NCI-H226 (cell line): ENCODE measurements around the gene ITGB8.

Source experiments
- DNase-seq: peaks from one replicate; pipeline ENCODE4 v3.0.0-alpha.2; 2015

The ITGB8 gene

DNA sequence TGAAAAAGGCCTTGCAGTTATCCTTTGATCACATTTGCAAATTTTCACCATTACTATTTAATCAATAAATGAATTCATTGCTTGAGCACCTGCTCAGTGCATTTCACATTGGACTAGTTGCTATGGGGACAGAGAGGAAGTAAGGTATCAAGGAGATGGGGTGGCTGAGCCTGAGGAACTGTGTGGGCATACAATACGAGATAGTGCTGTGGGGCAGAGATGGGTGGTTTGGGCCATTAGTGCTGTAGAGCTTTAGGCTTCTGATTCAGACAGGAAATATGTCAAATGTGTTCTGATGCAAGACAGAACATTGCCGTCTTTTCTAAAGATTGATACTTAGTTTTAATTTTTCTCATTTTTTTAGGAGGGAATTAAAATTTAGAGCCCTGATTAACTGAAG, 13.2 kb downstream of the ITGB8 start:
- no peak for DNase-seq

GRCh38 chr7:20344396-20344795, 13.7 kb downstream of the ITGB8 start:
- DNase-seq: no peak

GRCh38 chr7:20346577-20346976, 15.9 kb downstream of the ITGB8 start:
- no peak for DNase-seq

GRCh38 chr7:20347680-20348079, 17.0 kb downstream of the ITGB8 start:
- no peak for DNase-seq

DNA sequence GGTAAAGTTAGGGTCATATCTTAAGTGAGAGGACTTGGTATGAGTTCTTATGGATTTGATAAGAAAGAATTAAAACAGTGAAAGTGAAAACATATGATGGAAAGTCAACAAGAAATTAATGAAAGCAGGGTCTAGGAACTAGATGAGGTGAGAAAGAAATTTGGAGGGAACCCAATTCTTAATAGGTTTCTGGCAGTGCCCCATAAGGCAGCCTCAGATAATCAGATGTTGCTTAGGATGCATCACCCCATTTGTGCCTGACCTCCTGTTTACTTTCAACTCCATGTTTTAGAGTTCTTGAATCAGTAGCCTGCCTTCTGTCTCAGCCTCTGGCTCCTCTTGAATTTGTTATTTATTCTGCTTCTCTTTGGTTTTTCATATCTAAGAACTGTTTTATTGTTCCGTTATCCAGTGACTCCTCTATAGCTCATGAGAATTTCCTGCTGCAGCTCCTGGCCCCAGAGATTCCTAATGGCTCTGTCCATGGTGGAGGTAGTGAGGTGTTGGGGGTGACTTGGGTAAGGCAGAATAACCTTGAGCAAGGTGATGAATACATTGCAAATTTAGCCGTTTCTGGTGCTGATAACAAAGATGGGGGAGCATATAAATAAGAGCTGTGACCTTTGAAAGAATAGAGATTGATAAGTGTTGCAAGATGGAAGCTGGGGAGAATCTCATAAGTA, 17.6 kb downstream of the ITGB8 start:
- no peak for DNase-seq

GRCh38 chr7:20350518-20350951, 19.8 kb downstream of the ITGB8 start:
- no peak for DNase-seq

DNA sequence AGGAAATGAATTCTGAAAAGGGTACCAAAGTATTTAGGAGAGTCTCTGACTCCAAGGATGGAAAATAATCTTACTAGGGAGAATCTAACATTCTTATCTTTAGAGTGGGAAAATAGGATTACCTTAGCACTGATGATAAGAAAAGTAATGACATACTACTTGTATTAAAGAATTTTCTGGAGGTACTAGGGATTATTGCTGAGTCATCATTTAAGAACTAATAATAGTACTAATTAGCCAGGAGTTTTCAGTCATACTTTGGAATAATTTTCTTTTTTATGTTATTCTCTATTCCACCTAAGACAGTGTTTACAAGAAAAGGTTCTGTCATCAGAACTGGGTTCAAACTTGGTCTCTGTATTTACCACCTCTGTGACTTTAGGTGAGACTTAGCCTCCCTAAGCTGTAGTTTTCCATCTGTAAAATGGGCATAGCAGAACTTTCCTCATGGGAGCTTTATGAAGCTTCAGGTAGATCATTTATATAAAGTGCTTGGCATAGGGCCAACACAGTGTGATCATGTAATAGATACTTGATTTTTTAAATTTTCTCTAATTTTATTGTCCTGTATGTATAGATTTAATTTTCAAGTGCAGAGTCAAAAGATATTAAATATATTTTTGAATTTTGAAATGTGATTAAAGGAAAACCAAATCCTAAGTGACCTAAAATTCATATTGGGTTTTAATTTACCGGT, 20.4 kb downstream of the ITGB8 start:
- DNase-seq: no peak

- peak; percentile 77 for DNase-seq
These were observed 21.2 kb downstream of the ITGB8 start for GRCh38 chr7:20351901-20352300.

DNA sequence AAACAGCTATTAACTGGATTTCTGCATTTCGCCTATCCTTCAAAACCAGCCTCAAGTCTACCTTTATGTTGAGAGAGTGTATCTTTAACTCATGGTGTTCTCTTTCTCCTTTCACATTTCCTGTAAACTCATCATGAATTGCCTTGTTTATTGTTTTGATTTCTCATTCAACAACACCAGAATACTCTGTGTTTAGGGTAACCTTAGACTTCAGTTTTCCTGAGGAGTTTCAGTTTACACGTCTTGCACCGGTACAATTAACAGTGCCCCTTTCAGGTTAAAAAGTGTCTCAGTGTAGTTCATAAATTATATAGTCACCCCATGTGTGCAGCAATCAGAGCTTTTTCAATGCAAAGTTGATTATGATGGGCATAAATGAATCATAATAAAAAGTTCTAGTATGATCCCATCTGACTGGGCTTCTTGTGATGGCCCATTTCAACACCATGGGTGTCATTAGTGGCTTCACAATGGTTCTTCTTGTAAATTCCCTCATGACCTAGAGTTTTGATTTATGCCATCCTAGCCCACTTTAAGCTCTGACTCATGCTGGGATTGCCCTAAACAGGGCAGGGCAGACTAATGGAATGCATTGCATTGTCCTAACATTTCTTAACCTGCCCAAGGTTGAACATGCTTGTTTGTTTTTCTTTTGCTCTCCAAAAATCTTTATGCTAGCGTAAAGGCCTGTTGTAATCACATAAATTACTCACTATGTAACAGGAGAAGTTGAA, 22.0 kb downstream of the ITGB8 start:
- peak; percentile 98 for DNase-seq

DNA sequence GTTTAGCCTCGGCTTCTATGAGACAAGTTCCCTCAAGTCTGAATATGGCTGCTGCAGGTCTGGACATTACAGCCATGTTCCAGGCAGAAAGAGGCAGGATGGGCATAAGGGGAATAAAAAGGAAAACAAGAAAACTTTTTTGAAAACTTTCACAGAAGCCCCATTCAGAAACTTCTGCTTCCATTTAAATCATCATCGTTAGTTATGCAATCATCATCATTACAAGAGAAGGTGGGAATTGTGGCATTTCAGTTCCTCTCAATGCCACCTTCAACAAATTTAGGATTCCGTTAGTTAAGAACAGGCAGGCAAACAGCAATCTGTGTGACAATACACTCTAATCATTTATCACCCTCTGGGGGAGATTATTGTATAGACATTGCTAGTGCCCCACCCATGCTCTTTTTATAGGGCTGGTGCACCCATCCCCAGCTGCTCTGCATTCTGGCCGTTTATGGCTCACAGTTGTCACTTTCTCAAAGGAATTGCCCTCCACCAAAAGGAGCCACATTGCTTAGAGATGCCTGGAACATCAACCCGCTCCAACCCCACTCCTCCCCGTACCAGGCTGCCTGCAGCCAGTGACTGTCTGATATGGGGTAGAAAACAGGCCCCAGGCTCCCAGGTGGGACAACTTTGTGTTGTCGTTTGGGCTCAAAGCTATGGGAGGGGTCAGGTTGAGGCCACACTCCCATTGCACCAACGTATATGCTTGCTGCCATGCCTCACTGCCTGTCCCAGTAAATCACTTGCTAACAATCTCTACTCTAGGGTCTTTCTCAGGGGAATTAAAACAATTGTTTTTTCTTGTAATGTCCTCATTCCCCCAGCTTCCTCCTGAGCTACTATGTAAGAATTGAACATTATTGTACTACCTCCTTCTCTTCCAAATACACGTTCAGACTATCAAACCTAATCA, 24.2 kb downstream of the ITGB8 start:
- no peak for DNase-seq

- no peak for DNase-seq
These were observed 27.4 kb downstream of the ITGB8 start for GRCh38 chr7:20358106-20358505.

DNA sequence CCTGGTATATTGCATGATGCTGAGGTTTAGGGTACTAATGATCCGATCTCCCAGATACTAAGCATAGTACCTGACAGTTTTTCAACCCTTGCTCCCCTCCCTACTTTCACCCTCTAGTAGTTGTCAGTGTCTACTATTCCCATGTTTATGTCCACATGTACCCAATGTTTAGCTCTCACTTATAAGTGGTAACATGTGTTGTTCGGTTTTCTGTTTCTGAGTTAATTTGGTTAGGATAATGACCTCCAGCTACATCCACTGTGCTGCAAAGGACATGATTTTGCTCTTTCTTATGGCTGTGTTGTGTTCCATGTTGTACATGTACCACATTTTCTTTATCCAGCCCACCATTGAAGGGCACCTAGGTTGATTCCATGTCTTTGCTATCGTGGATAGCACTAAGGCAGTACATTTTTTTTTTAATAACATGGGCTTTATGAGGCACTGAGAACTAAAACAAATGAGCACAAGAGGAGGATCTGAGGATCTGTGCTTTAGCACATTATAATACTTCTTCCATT, 28.1 kb downstream of the ITGB8 start:
- DNase-seq: no peak

DNA sequence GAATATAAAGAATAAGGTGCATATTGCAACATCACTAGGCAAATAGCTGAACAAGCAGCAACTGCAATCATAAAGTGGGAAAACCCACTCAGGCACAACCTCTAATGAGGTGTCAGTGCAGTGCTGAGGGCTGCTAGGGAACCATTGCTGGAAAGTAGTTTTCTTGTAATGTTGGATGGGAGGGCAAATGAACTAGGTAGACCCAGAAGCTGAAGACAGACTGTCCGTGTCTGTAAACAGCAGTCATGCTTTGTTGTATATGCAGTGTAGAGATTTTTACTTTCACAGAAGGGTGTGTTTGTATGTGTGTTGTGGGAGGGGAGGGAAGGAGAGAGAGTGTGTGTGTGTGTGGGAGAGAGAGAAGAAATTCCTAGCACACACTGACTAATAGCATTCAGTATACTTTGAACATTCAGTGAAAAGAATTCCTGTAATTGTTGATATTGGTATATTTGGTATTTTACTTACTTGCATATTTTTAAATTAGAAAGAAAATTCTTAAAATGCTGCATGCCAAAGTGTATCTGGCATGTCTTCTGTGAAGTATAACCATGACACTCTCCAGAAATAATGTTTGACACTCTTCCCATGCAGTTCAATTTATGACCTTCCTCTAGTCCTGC, 28.8 kb downstream of the ITGB8 start:
- DNase-seq: peak; percentile 74

- no peak for DNase-seq
These were observed 32.0 kb downstream of the ITGB8 start for GRCh38 chr7:20362574-20363253.

- no peak for DNase-seq
These were observed 34.0 kb downstream of the ITGB8 start for GRCh38 chr7:20364571-20365196.

DNA sequence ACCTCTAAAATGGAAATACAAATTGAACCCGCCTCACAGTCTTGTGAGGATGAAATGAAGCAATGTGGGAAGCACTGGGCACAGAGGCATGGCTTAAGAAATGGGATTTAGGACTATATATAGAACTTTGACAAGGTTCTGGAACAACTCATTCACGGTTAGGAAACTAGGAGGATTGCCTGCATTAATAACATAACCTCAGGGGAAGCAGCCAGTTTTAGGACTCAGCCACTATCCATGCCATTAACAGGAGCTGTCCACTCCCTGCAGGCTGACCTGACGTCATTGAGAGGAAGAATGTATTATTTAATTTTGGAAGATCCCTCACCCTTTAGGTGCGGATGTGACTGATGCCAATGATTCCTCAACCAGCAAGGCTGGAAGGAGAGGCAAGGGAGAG, 34.8 kb downstream of the ITGB8 start:
- DNase-seq: peak; percentile 27

GRCh38 chr7:20374399-20374798, 43.7 kb downstream of the ITGB8 start:
- DNase-seq: no peak

DNA sequence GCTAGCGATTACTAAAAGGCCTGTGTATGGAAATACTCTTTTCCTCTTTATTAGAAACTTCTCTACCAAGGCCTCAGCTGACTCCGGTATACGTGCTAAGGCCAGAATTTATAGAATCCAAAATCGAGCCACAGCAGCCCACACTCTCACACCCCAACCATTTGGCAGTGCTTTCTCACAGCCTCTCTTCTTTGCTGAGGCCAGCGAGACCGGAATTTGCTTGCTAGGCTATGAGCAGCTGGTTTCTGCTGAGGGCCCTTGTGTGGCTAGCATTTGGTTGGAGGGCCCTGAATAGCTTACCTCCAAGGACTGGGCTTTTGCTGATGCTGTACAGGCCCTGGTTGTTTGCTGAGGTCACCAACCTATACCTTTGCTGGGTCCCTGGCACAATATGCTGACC, 46.1 kb downstream of the ITGB8 start:
- no peak for DNase-seq

DNA sequence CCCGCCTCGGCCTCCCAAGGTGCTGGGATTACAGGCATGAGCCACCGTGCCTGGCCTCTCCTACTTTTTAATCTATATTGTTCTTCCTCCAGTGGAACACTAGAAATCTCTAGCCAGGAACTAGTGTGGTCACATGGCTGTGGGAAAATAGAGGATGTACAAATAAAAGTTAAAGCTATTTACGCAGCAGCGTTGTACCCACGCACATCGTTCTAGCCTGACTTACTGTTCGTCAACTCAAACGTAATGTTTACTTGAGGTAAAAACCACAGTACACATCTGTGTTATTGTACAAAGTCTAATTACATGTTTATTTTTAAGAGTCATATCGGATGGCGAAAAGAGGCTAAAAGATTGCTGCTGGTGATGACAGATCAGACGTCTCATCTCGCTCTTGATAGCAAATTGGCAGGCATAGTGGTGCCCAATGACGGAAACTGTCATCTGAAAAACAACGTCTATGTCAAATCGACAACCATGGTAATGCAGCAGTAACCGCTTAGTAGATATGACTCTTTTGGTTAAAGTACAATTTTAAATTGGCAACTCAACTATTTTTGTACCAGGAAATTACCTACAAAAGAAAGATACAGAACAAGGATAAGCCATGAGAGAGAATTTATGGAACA, 50.8 kb downstream of the ITGB8 start:
- DNase-seq: no peak

DNA sequence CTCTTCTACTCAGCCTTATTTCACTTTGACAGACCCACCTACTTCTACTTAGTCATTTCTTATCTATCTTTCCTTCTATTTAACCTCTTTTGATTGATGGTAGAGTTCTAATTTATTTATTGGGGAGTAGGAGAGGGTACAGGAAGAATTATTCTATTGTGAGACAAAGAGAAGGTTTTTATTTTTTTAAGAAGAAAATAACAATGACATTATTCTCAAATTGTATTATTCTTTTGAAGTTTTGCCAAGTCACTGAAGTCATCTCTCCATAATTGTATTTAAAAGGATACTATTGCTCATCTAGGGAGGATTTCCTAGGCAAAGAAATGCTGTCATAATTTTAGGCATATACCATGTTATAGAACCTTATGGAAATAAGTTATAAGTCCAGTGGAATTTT, 52.7 kb downstream of the ITGB8 start:
- peak; percentile 58 for DNase-seq

DNA sequence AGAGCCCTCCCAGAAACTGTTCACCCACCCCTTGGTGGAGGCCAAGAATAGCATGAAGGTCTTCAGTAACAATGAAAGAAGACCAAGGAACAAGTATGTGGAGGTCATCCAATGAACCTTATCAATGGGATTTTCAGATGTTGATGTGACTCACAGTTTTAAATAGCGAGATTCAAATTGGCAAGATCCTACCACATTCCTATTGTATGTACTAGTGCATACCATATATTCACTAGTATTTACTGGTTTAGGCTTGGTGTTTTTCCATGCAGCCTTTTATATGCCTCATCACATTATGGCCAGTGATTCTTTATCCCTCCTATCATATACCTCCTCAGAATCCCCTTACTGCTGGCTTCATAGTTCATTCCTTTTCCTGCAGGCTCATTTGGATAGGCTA, 54.4 kb downstream of the ITGB8 start:
- DNase-seq: peak; percentile 90
